Endothelial cell of umbilical vein (primary cell): ENCODE results near the gene GPR157. TPM values are rescaled to one million over a fixed set of nuclear protein-coding genes. Genes with fewer than 3 reads are reported as not detected.

Source experiments
- BruUV-seq: library from RNA; stranded (reverse); fragments of 400-500 nt; replicated peaks from 2 replicates; lab custom pipeline; 2021; lab: Mats Ljungman, UMichigan
- CTCF ChIA-PET: fragments of 300-600, 350-600 bp; sonication (Branson Sonifier 250); formaldehyde crosslinking; loops from one replicate; lab custom pipeline; 2021; ENCODE audit warnings: antibody characterized with exemption, inconsistent platforms; lab: Charles Lee
- POLR2A ChIA-PET: fragments of 300-600, 350-600 bp; sonication (Branson Sonifier 250); formaldehyde crosslinking; loops from one replicate; lab custom pipeline; 2021; ENCODE audit warnings: antibody characterized with exemption, inconsistent platforms; lab: Charles Lee
- DNase-seq: peaks from one replicate; pipeline ENCODE4 v3.0.0-alpha.2; 2011; ENCODE audit warnings: low read depth, low spot score
- FAIRE-seq: peaks from 2 replicates; lab custom pipeline; 2011; peaks lifted over from hg19 to GRCh38; lab: Jason Lieb, UNC
- H2AFZ ChIP-seq: 2 replicates; pipeline ENCODE4 v1.6.0; 2012; ENCODE audit warnings: low read depth, low read length, control low read depth, inconsistent platforms
- H3K27ac ChIP-seq: 2 replicates; pipeline ENCODE4 v1.5.1; 2011; ENCODE audit warnings: low read depth, mild to moderate bottlenecking, control low read depth, low read length, moderate library complexity; ENCODE audit not compliant: insufficient read depth
- H3K27me3 ChIP-seq, 2 experiments: 2 replicates each; pipeline versions ENCODE4 v1.6.0 to v1.6.1; 2011; ENCODE audit warnings: low read length in 2 of 2, mixed read lengths in 1 of 2; ENCODE audit not compliant: control insufficient read depth in 2 of 2, insufficient read depth in 2 of 2
- H3K36me3 ChIP-seq, 2 experiments: 2 replicates in 1 of 2; 3 replicates in 1 of 2; pipeline ENCODE4 v1.5.1; 2011; ENCODE audit warnings: low read length in 2 of 2, mild to moderate bottlenecking in 1 of 2, moderate library complexity in 1 of 2; ENCODE audit not compliant: control insufficient read depth in 2 of 2, insufficient read depth in 2 of 2; ENCODE audit errors: extremely low read depth in 1 of 2
- H3K4me1 ChIP-seq: 3 replicates; pipeline ENCODE4 v1.5.1; 2011; ENCODE audit warnings: mild to moderate bottlenecking, low read length; ENCODE audit not compliant: control insufficient read depth, insufficient read depth; ENCODE audit errors: extremely low read depth
- H3K4me2 ChIP-seq: 2 replicates; pipeline ENCODE4 v1.6.1; 2011; ENCODE audit warnings: low read length, control low read depth, mixed read lengths; ENCODE audit not compliant: insufficient read depth
- H3K4me3 ChIP-seq, 3 experiments: fragments of 200-600 bp in 1 of 3; sonication (generic), shearing (Covaris generic) in 1 of 3; replicated peaks in 1 of 3; 2 replicates each; pipeline ENCODE4 v1.5.1; 2011 to 2016; ENCODE audit warnings: control low read depth in 3 of 3, low read length in 3 of 3, mild to moderate bottlenecking in 2 of 3, inconsistent platforms in 1 of 3, low read depth in 1 of 3, moderate library complexity in 1 of 3; ENCODE audit not compliant: insufficient read depth in 1 of 3
- H3K79me2 ChIP-seq: 2 replicates; pipeline ENCODE4 v1.6.0; 2012; ENCODE audit warnings: low read length, inconsistent platforms; ENCODE audit not compliant: control insufficient read depth, insufficient read depth
- H3K9ac ChIP-seq: replicated peaks from 2 replicates; pipeline ENCODE3; 2011; ENCODE audit warnings: low read length, control low read depth; ENCODE audit not compliant: insufficient read depth; ENCODE audit errors: extremely low read depth
- H3K9me1 ChIP-seq: replicated peaks from 3 replicates; pipeline ENCODE4 v1.6.0; 2011; ENCODE audit warnings: mild to moderate bottlenecking, low read length; ENCODE audit not compliant: control insufficient read depth, insufficient read depth; ENCODE audit errors: extremely low read depth
- H3K9me3 ChIP-seq: replicated peaks from 2 replicates; pipeline ENCODE4 v1.5.1; 2012; ENCODE audit warnings: low read length, inconsistent platforms; ENCODE audit not compliant: control insufficient read depth, insufficient read depth
- H4K20me1 ChIP-seq: replicated peaks from 2 replicates; pipeline ENCODE3; 2011; ENCODE audit warnings: mild to moderate bottlenecking, low read length; ENCODE audit not compliant: control insufficient read depth, insufficient read depth; ENCODE audit errors: extremely low read depth
- EZH2 ChIP-seq: IDR thresholded peaks from 2 replicates; pipeline ENCODE4 v1.6.1; 2012; ENCODE audit warnings: borderline replicate concordance, low read depth, mild to moderate bottlenecking, moderate library complexity, low read length, inconsistent platforms; ENCODE audit not compliant: severe bottlenecking
- JUN ChIP-seq: IDR thresholded peaks from 2 replicates; pipeline ENCODE4 v1.6.1; 2011; ENCODE audit warnings: borderline replicate concordance, low read depth; ENCODE audit not compliant: insufficient read length, insufficient read depth
- MYC ChIP-seq: IDR thresholded peaks from one replicate; pipeline ENCODE4 v1.6.1; 2011; ENCODE audit warnings: mild to moderate bottlenecking, low read depth, low read length
- POLR2A ChIP-seq: IDR thresholded peaks from 2 replicates; pipeline ENCODE4 v1.6.1; 2012; ENCODE audit warnings: low read depth, mild to moderate bottlenecking, control low read depth, low read length
- dilution Hi-C: fragments of 300-500 bp; cut with MboI; formaldehyde crosslinking; loops from one replicate; pipeline ENCODE4 v1.15.0; 2019; ENCODE audit warnings: low sequenced_read_pairs; ENCODE audit not compliant: extremely low pct_ligation_motif_present
- intact Hi-C: fragments of 100-400 bp; cut with micrococcal nuclease; formaldehyde crosslinking; loops from one replicate; pipeline ENCODE4 v1.10.0; 2022
- polyA plus RNA-seq, 4 experiments: library from polyadenylated mRNA; depleted of rRNA in 3 of 4; stranded (reverse) in 3 of 4; unstranded in 1 of 4; fragments of >200 nt; gene quantifications; 2 replicates each; pipeline versions ENCODE4 v1.2.1 to v1.2.3, GENCODE V29; 2011 to 2012; ENCODE audit warnings: missing spikeins in 1 of 4
- total RNA-seq: library from RNA; stranded (reverse); gene quantifications from 2 replicates; pipeline ENCODE4 v1.2.3, GENCODE V29; 2021
- TF ChIP-seq, protein P1 (sequence below): IDR thresholded peaks from 2 replicates; pipeline ENCODE4 v1.6.1; 2011; ENCODE audit not compliant: insufficient read depth, insufficient read length
- TF ChIP-seq, protein P2 (sequence below), 2 donors: IDR thresholded peaks; 1 replicate in 1 of 2; 2 replicates in 1 of 2; pipeline ENCODE4 v1.5.1; 2011; ENCODE audit warnings: low read length in 2 of 2, mild to moderate bottlenecking in 2 of 2, moderate library complexity in 2 of 2, control low read depth in 1 of 2, inconsistent platforms in 1 of 2, low read depth in 1 of 2; ENCODE audit not compliant: insufficient read depth in 1 of 2; ENCODE audit errors: extremely low read depth in 1 of 2

The GPR157 gene
- total and polyA plus RNA-seq, 2 donors (not counting 3 experiments of a cell fraction or from before 2014, with no cell fraction given) = 1.0 to 6.5 TPM

DNA sequence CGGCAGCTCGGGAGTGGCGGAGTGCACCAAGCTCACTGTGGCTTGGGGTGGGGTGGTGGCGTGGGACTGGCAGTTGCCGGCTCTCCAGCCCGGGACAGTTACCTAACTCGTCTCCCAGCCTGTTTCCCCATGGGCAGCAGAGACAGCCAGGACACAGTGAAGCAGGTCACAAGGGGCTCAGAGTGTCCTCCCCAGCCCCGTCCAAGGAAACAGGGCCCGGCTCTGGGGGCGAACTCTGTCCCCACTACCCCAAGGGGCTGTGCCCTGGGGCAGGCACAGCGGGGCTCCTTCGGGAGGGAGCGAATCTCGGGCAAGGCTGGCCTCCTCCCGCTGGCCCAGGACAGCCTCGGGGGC is 759 bp downstream of the GPR157 start:
- no peaks in the 10 kb centered on the region for H3K79me2 ChIP-seq
- peak overlapping the region; percentile 20 to 49 (median 34) for H3K4me3 ChIP-seq
- DNase-seq = no peak
- H3K36me3 ChIP-seq = no peaks in the 10 kb centered on the region
- CTCF ChIA-PET = interaction anchor here (1.0 to 7.5 kb wide), 6 partner anchors 11 to 210 kb away, joined by 3 to 48 read pairs (median 4); no protein-coding TSS in a partner anchor
- BruUV-seq = no TSS peak
- H3K9me1 ChIP-seq = no peaks in the 10 kb centered on the region
- POLR2A ChIA-PET = no interaction called here
- H3K4me1 ChIP-seq = peaks cover 8% of the 10 kb centered on the region
- FAIRE-seq = no peak
- TF ChIP-seq MYC (no peak), EZH2 (no peak), POLR2A (no peak), JUN (no peak)
- TF ChIP-seq, protein P1, sequence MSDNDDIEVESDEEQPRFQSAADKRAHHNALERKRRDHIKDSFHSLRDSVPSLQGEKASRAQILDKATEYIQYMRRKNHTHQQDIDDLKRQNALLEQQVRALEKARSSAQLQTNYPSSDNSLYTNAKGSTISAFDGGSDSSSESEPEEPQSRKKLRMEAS = no peak
- intact Hi-C loops = loop anchor here (5.0 kb wide), 3 partner anchors 54 to 104 kb away; partner anchors contain the start of gene H6PD
- no peaks in the 10 kb centered on the region for H3K9me3 ChIP-seq
- H3K9ac ChIP-seq = peak overlapping the region; percentile 55
- H2AFZ ChIP-seq = peak overlapping the region; percentile 74
- dilution Hi-C loops = no loop called here
- no peak overlapping the region for H3K27ac ChIP-seq
- peak overlapping the region; percentile 70 for H3K4me2 ChIP-seq
- no peaks in the 10 kb centered on the region for H4K20me1 ChIP-seq
- no peaks in the 10 kb centered on the region for H3K27me3 ChIP-seq

DNA sequence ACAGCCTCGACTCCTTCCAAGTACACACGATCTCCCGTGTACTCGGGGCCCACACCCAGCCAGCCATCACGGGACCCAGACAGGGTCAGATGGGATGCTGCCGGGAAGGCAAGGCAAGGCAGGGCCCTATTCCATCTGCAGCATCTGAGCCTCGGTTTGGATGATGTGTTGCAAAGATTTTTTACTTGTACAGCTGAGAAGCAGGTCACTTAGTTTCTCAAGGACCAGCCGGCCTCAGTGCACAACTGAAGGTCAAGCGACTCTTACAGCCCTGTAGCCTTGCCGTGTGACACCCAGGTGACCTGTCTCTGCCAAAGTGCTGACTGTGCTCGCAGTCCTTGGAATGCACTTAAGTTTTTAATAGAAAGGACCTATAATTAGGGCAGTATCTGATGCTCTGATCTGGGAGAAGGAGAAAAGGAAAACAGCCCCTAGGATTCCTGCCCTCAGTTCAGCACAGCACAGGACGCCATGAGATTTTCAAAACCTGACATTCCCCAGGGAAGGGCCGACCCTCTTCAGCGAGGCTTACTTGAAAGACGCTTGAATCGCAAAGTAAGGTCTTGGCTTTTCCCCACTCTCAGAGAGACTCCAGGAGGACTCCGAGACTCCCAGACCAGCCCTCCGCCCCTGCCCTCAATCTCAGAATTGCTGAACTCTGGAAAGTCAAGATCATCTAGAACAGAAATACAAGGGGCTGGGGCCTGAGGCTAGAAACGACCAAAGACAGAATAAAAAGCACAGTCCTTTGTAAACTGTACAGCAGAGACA is 1.3 kb downstream of the GPR157 start:
- intact Hi-C loops = loop anchor here (5.0 kb wide), 3 partner anchors 55 to 105 kb away; partner anchors contain the start of gene H6PD
- H3K27ac ChIP-seq = no peak overlapping the region

More for the DNA sequence above, 1.3 kb downstream of the GPR157 start:
- Histone ChIP-seq H2AFZ (no peak overlapping the region), H3K4me3 (peak overlapping the region in 1 of 3 experiments; percentile 49), H3K9me1 (no peaks in the 10 kb centered on the region), H3K9ac (no peak overlapping the region), H3K27me3 (no peaks in the 10 kb centered on the region), H3K9me3 (no peaks in the 10 kb centered on the region), H3K36me3 (no peaks in the 10 kb centered on the region), H3K4me2 (peak overlapping the region; percentile 70), H3K79me2 (no peaks in the 10 kb centered on the region), H3K4me1 (peaks cover 8% of the 10 kb centered on the region), H4K20me1 (no peaks in the 10 kb centered on the region)
- TF ChIP-seq, protein P2, sequence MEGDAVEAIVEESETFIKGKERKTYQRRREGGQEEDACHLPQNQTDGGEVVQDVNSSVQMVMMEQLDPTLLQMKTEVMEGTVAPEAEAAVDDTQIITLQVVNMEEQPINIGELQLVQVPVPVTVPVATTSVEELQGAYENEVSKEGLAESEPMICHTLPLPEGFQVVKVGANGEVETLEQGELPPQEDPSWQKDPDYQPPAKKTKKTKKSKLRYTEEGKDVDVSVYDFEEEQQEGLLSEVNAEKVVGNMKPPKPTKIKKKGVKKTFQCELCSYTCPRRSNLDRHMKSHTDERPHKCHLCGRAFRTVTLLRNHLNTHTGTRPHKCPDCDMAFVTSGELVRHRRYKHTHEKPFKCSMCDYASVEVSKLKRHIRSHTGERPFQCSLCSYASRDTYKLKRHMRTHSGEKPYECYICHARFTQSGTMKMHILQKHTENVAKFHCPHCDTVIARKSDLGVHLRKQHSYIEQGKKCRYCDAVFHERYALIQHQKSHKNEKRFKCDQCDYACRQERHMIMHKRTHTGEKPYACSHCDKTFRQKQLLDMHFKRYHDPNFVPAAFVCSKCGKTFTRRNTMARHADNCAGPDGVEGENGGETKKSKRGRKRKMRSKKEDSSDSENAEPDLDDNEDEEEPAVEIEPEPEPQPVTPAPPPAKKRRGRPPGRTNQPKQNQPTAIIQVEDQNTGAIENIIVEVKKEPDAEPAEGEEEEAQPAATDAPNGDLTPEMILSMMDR (IDR thresholded peaks at IDR 0.05; ENCODE audit: extremely low read depth in 1 of 2, insufficient read depth in 1 of 2, low read depth in 1 of 2, low read length in 2 of 2) = no peak
- dilution Hi-C loops = no loop called here
- POLR2A ChIA-PET = no interaction called here
- no peak for FAIRE-seq
- TSS peak; percentile 16 for BruUV-seq
- CTCF ChIA-PET = interaction anchor here (1.1 to 7.5 kb wide), 2 partner anchors 10 to 17 kb away, joined by 3 to 48 read pairs; no protein-coding TSS in a partner anchor
- DNase-seq = no peak
